Measurements from ENCODE around the gene CHMP2A. TPM values are rescaled to one million over a fixed set of nuclear protein-coding genes. Genes with fewer than 3 reads are reported as not detected.
A peak's percentile ranks its signal among the peaks of the same experiment; 100 is the strongest.

CHMP2A gene
- total RNA-seq, 1 experiment from 2014 or later, result 112 TPM

DNA sequence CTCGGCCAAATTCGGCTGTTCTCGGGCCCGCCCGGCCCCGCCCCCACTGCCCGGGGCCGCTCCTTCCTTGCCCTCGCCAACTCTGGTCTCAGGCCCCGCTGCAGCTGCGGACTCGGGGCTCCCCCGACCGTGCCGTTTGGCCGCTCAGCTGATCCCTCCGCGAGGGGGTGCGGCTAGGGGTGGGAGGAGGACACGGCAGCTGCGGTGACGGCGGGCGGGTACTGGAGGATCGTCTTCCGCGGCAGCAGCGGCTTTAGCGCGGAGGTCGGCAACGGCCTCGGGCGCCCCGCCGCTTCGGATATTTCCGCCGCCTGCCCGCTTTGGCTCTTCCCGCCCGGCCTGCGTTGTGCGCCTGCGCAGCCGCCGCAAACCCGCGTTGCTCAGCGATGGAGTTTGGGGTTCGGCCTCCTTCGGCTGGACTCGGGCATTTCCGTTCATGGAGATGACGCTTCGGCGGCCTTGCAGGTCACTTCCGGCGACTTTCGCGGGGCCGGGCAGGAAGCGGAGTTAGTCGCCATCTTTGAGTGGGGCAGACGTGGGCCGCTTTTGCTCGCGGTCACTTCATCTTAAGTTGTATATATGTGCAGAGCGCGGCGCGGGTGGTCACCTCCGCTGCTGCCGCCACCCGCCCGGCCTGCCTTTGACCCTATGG, 3.8 kb upstream of the CHMP2A start:
- Mint-ChIP-seq H3K4me1 (ENCODE audit: low read depth, unreplicated experiment) (peaks cover 31% of the 10 kb centered on the region), H3K9me3 (ENCODE audit: unreplicated experiment) (no peaks in the 10 kb centered on the region), H3K27me3 (ENCODE audit: insufficient read depth, unreplicated experiment) (no peaks in the 10 kb centered on the region), H3K36me3 (ENCODE audit: insufficient read depth, unreplicated experiment) (peaks cover 99% of the 10 kb centered on the region), H3K27ac (ENCODE audit: unreplicated experiment) (peak overlapping the region; percentile 98), H3K4me3 (ENCODE audit: unreplicated experiment) (peak overlapping the region; percentile 99)
- H3K36me3 ChIP-seq (ENCODE audit: control insufficient read depth, insufficient read depth, low read length), result peaks cover 3% of the 10 kb centered on the region
- DNase-seq, result peak; percentile 99
- peaks cover 15% of the 10 kb centered on the region; the same call in 1 of the 2 replicates for H3K4me1 ChIP-seq
- TF ChIP-seq, protein P1, sequence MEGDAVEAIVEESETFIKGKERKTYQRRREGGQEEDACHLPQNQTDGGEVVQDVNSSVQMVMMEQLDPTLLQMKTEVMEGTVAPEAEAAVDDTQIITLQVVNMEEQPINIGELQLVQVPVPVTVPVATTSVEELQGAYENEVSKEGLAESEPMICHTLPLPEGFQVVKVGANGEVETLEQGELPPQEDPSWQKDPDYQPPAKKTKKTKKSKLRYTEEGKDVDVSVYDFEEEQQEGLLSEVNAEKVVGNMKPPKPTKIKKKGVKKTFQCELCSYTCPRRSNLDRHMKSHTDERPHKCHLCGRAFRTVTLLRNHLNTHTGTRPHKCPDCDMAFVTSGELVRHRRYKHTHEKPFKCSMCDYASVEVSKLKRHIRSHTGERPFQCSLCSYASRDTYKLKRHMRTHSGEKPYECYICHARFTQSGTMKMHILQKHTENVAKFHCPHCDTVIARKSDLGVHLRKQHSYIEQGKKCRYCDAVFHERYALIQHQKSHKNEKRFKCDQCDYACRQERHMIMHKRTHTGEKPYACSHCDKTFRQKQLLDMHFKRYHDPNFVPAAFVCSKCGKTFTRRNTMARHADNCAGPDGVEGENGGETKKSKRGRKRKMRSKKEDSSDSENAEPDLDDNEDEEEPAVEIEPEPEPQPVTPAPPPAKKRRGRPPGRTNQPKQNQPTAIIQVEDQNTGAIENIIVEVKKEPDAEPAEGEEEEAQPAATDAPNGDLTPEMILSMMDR (IDR thresholded peaks at IDR 0.05; ENCODE audit: insufficient read depth in 1 of 2, low read depth in 1 of 2, low read length in 1 of 2, severe bottlenecking in 1 of 2, unreplicated experiment in 1 of 2), result no peak
- intact Hi-C loops (cut with micrococcal nuclease; ENCODE audit: unreplicated experiment), result loop anchor here (1.0 kb wide), 3 partner anchors 14 to 39 kb away; partner anchors contain the start of genes MZF1, TRIM28 and ZBTB45
- BruUV-seq (replicated peaks), result no TSS peak
- H3K4me3 ChIP-seq (ENCODE audit: low read depth, low read length), result peak overlapping the region; percentile 69
- no peaks in the 10 kb centered on the region for H3K9me3 ChIP-seq
- no peaks in the 10 kb centered on the region for H3K27me3 ChIP-seq (replicated peaks; ENCODE audit: control insufficient read depth, insufficient read depth, low read length)
- ChIA-PET POLR2A (interaction anchor here (0.6 to 2.4 kb wide), 6 partner anchors 13 to 232 kb away, joined by 3 to 17 read pairs (median 10); partner anchors contain the start of genes MZF1, TRIM28, ZBTB45 and ZSCAN22), CTCF (interaction anchor here (0.6 to 1.6 kb wide), 4 partner anchors 15 to 197 kb away, joined by 3 to 6 read pairs (median 4); partner anchors contain the start of genes TRIM28 and ZBTB45)

DNA sequence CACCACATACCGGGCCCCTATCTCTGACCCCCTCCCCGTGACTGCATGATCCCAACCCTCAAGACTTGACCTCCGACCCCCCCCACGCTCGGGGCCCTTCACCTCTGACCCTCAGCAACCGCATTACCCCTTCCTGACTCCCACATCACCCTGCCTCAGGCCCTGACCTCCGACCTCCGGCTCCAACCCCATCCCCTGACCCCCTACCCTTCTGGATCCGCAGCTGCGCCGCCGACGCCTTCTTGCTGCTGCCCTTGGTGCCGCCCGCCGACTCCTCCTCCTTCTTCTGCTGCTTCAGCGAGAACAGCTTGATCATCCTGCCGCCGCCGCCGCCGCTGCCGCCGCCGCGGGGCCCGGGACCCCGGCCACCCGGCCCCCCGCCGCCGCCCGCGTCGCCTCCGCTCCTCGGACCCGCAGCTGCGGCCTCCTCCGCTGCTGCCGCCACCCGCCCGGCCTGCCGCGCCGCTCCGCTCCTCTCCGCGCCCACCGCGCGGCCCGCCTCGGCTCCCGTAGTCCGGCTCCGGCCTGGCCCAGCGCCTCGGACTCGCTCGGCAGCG, 3.2 kb upstream of the CHMP2A start, which contains the start of gene UBE2M:
TSS of gene UBE2M (minus strand) at position 546 of the 557 bp plus-strand sequence. CDS start at position 316, 230 bp downstream.
- peaks cover 30% of the 10 kb centered on the region for H3K4me1 Mint-ChIP-seq (ENCODE audit: low read depth, unreplicated experiment)
- H3K4me3 Mint-ChIP-seq (ENCODE audit: unreplicated experiment), result peak within 1 kb of the TSS; percentile 99
- Histone ChIP-seq H3K27me3 (replicated peaks; ENCODE audit: control insufficient read depth, insufficient read depth, low read length) (no peaks in the 10 kb centered on the region), H3K4me1 (peaks cover 17% of the 10 kb centered on the region; the same call in 1 of the 2 replicates), H3K9me3 (no peaks in the 10 kb centered on the region), H3K36me3 (ENCODE audit: control insufficient read depth, insufficient read depth, low read length) (peaks cover 3% of the 10 kb centered on the region), H3K4me3 (ENCODE audit: low read depth, low read length) (peak within 1 kb of the TSS; percentile 69)
- peaks cover 97% of the 10 kb centered on the region for H3K36me3 Mint-ChIP-seq (ENCODE audit: insufficient read depth, unreplicated experiment)
- TF ChIP-seq, protein P1 (IDR thresholded peaks at IDR 0.05; ENCODE audit: insufficient read depth in 1 of 2, low read depth in 1 of 2, low read length in 1 of 2, severe bottlenecking in 1 of 2, unreplicated experiment in 1 of 2), result no peak
- no peaks in the 10 kb centered on the region for H3K27me3 Mint-ChIP-seq (ENCODE audit: insufficient read depth, unreplicated experiment)
- peak within 1 kb of the TSS; percentile 98 for H3K27ac Mint-ChIP-seq (ENCODE audit: unreplicated experiment)
- DNase-seq, result peak; percentile 67 to 71
- no TSS peak for BruUV-seq (replicated peaks)
- intact Hi-C loops (cut with micrococcal nuclease; ENCODE audit: unreplicated experiment), result loop anchor here (1.0 kb wide), 1 partner anchor 39 kb away; the partner anchor contains the start of gene ZBTB45
- POLR2A ChIA-PET, result interaction anchor here (1.6 to 2.4 kb wide), 2 partner anchors 14 to 38 kb away, joined by 6 to 14 read pairs; partner anchors contain the start of genes TRIM28 and ZBTB45
- CTCF ChIA-PET, result interaction anchor here (0.6 kb wide), 1 partner anchor 18 kb away, joined by 3 read pairs; no protein-coding TSS in a partner anchor
- H3K9me3 Mint-ChIP-seq (ENCODE audit: unreplicated experiment), result no peaks in the 10 kb centered on the region

Data from Caco-2 (cell line).